PFSK-1 (cell line): Measurements from ENCODE around the gene ANKRD6.

ENCODE experiments used
- FOXP2 ChIP-seq: optimal IDR thresholded peaks from 2 replicates; pipeline ENCODE3; 2011; ENCODE audit warnings: borderline replicate concordance, control low read depth, inconsistent platforms; ENCODE audit not compliant: insufficient read depth; ENCODE audit errors: extremely low read length, extremely low read depth
- POLR2AphosphoS5 ChIP-seq: IDR thresholded peaks from 2 replicates; pipeline ENCODE4 v1.6.1; 2012; ENCODE audit warnings: low read depth, mild to moderate bottlenecking, control low read depth, low read length, moderate library complexity
- SIN3A ChIP-seq: IDR thresholded peaks from 2 replicates; pipeline ENCODE4 v1.6.1; 2012; ENCODE audit warnings: mild to moderate bottlenecking, low read length, moderate library complexity, borderline replicate concordance; ENCODE audit not compliant: insufficient read depth

DNA sequence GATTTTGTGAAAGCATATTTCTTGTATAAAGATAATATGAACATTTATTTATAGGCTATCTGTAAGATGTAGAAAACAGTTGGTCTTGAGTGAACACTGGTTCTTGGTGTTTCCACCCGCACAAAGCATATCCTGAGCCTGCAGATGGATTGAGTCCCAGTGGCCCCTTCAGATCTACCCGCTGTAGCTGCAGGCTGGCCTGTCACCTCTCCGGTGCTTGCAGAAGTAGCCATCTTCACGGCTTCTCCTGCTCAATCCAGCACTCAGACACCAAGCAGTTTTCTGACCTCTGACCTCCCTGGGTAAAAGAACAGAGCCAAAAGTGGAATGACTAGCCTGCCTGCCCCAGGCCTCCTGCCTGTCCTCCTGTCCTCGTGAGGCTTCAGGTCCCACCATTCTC lies 182.9 kb downstream of the ANKRD6 start:
- TF ChIP-seq FOXP2 (no peak), POLR2AphosphoS5 (no peak), SIN3A (no peak)
